SK-N-SH (cell line): Measurements from ENCODE around the gene PTPN4. TPM values are rescaled to one million over a fixed set of nuclear protein-coding genes. Genes with fewer than 3 reads are reported as not detected.
A peak's percentile ranks its signal among the peaks of the same experiment; 100 is the strongest.

ENCODE experiments used
- CTCF ChIA-PET: fragments of 300-600, 350-600 bp; formaldehyde crosslinking; extraction: SDS; loops from one replicate; lab custom pipeline; 2021; lab: Yijun Ruan, JAX
- POLR2A ChIA-PET: fragments of 350-600 bp; sonication (Branson Sonifier 250); formaldehyde crosslinking; extraction: SDS; loops from one replicate; lab custom pipeline; 2020; ENCODE audit warnings: antibody characterized with exemption, inconsistent platforms; lab: Yijun Ruan, JAX
- DNase-seq: peaks from one replicate; pipeline ENCODE4 v3.0.0; 2012
- H2AFZ ChIP-seq: fragments of 200-600 bp; sonication (generic); 2 replicates; pipeline ENCODE4 v1.8.1; 2016; ENCODE audit warnings: antibody characterized with exemption, mild to moderate bottlenecking, low read depth
- H3F3A ChIP-seq: fragments of 200-600 bp; sonication (generic); replicated peaks from 2 replicates; pipeline ENCODE3; 2016; ENCODE audit warnings: antibody characterized with exemption, mild to moderate bottlenecking; ENCODE audit not compliant: insufficient read depth
- H3K27ac ChIP-seq, 2 experiments: fragments of 200-500 bp in 1 of 2; fragments of 200-600 bp in 1 of 2; sonication (Bioruptor generic) in 1 of 2; sonication (generic), shearing (Covaris generic) in 1 of 2; 2 replicates each; pipeline versions ENCODE4 v1.5.1 to v1.6.1; 2014 to 2016; ENCODE audit warnings: low read depth in 2 of 2, inconsistent platforms in 1 of 2, low read length in 1 of 2, mild to moderate bottlenecking in 1 of 2, mixed read lengths in 1 of 2
- H3K27me3 ChIP-seq: fragments of 200-600 bp; sonication (generic), shearing (Covaris generic); 2 replicates; pipeline ENCODE4 v1.6.1; 2016; ENCODE audit warnings: mixed run types; ENCODE audit not compliant: insufficient read depth
- H3K36me3 ChIP-seq, 2 experiments: fragments of 200-500 bp in 1 of 2; fragments of 200-600 bp in 1 of 2; sonication (Bioruptor generic) in 1 of 2; sonication (generic) in 1 of 2; replicated peaks in 1 of 2; 2 replicates each; pipeline versions ENCODE3 to v1.5.1; 2014 to 2016; ENCODE audit warnings: low read length in 1 of 2, mild to moderate bottlenecking in 1 of 2; ENCODE audit not compliant: insufficient read depth in 2 of 2, control insufficient read depth in 1 of 2
- H3K4me1 ChIP-seq, 2 experiments: fragments of 200-500 bp in 1 of 2; fragments of 200-600 bp in 1 of 2; sonication (Bioruptor generic) in 1 of 2; sonication (generic), shearing (Covaris generic) in 1 of 2; 2 replicates each; pipeline versions ENCODE4 v1.5.1 to v1.6.1; 2014 to 2016; ENCODE audit warnings: low read depth in 1 of 2, low read length in 1 of 2, mixed run types in 1 of 2; ENCODE audit not compliant: insufficient read depth in 2 of 2, control insufficient read depth in 1 of 2
- H3K4me2 ChIP-seq: fragments of 200-600 bp; sonication (generic), shearing (Covaris generic); 2 replicates; pipeline ENCODE4 v1.6.1; 2017; ENCODE audit warnings: mixed run types
- H3K4me3 ChIP-seq, 2 experiments: fragments of 200-500 bp in 1 of 2; fragments of 200-600 bp in 1 of 2; sonication (Bioruptor generic) in 1 of 2; sonication (generic), shearing (Covaris generic) in 1 of 2; 2 replicates each; pipeline versions ENCODE4 v1.5.1 to v1.8.1; 2014 to 2016; ENCODE audit warnings: low read depth in 2 of 2, inconsistent platforms in 1 of 2, low read length in 1 of 2, mild to moderate bottlenecking in 1 of 2, mixed read lengths in 1 of 2, moderate library complexity in 1 of 2
- H3K79me2 ChIP-seq: fragments of 200-600 bp; sonication (generic); 2 replicates; pipeline ENCODE4 v1.8.1; 2017; ENCODE audit warnings: mild to moderate bottlenecking; ENCODE audit not compliant: insufficient read depth
- H3K9ac ChIP-seq: fragments of 200-600 bp; sonication (generic); 2 replicates; pipeline ENCODE4 v1.6.1; 2017; ENCODE audit warnings: mixed run types
- H3K9me2 ChIP-seq: fragments of 200-600 bp; sonication (generic); 2 replicates; pipeline ENCODE4 v1.6.1; 2017; ENCODE audit warnings: mixed run types
- H3K9me3 ChIP-seq: fragments of 200-600 bp; sonication (generic); 2 replicates; pipeline ENCODE4 v1.6.1; 2017; ENCODE audit warnings: mixed run types, mild to moderate bottlenecking, moderate library complexity
- H4K20me1 ChIP-seq: fragments of 200-600 bp; sonication (generic); 2 replicates; pipeline ENCODE4 v1.6.1; 2017; ENCODE audit warnings: mild to moderate bottlenecking, mixed run types; ENCODE audit not compliant: insufficient read depth
- EP300 ChIP-seq, 2 experiments: IDR thresholded peaks; 2 replicates each; pipeline versions ENCODE4 v1.4.0 to v1.6.1; 2012; ENCODE audit warnings: borderline replicate concordance in 1 of 2, low read depth in 1 of 2, low read length in 1 of 2
- FOXJ3 ChIP-seq: sonication (generic); formaldehyde crosslinking; IDR thresholded peaks from 2 replicates; pipeline ENCODE4 v1.5.1; 2020; ENCODE audit warnings: mild to moderate bottlenecking, missing genetic modification reagents
- FOXM1 ChIP-seq: IDR thresholded peaks from 2 replicates; pipeline ENCODE4 v1.4.0; 2012; ENCODE audit warnings: low read depth, mild to moderate bottlenecking
- MXI1 ChIP-seq: IDR thresholded peaks from 2 replicates; pipeline ENCODE4 v1.6.1; 2012; ENCODE audit warnings: mild to moderate bottlenecking, low read depth, low read length, improper control_type of control experiment
- PBX3 ChIP-seq: IDR thresholded peaks from 2 replicates; pipeline ENCODE4; 2012
- POLR2AphosphoS5 ChIP-seq: IDR thresholded peaks from 2 replicates; pipeline ENCODE4 v1.6.1; 2012; ENCODE audit warnings: low read depth, low read length
- RCOR1 ChIP-seq: fragments of 150-350 bp; IDR thresholded peaks from 2 replicates; pipeline ENCODE4 v1.6.1; 2017; ENCODE audit warnings: antibody characterized with exemption, low read length
- RFX5 ChIP-seq: IDR thresholded peaks from 2 replicates; pipeline ENCODE4 v1.6.1; 2012; ENCODE audit warnings: mild to moderate bottlenecking, improper control_type of control experiment, low read length
- RXRA ChIP-seq: IDR thresholded peaks from 2 replicates; pipeline ENCODE4 v1.4.0; 2012; ENCODE audit warnings: low read depth, mild to moderate bottlenecking, borderline replicate concordance
- SIN3A ChIP-seq: IDR thresholded peaks from 2 replicates; pipeline ENCODE4 v1.6.1; 2012; ENCODE audit warnings: low read depth, mild to moderate bottlenecking, low read length, moderate library complexity, borderline replicate concordance
- TAF1 ChIP-seq: IDR thresholded peaks from 2 replicates; pipeline ENCODE4 v1.6.1; 2012; ENCODE audit warnings: low read depth, mild to moderate bottlenecking, low read length, moderate library complexity, borderline replicate concordance
- TCF12 ChIP-seq: IDR thresholded peaks from 2 replicates; pipeline ENCODE4 v1.4.0; 2012
- USF1 ChIP-seq: IDR thresholded peaks from 2 replicates; pipeline ENCODE4 v1.4.0; 2012; ENCODE audit warnings: low read depth, borderline replicate concordance
- YY1 ChIP-seq: IDR thresholded peaks from 2 replicates; pipeline ENCODE4 v1.4.0; 2012; ENCODE audit warnings: low read depth, mild to moderate bottlenecking
- WGBS: methylation state at CpG from one replicate; pipeline ENCODE4 v1.1.6; 2017; ENCODE audit warnings: low lambda C conversion rate; 5-methylcytosine and 5-hydroxymethylcytosine counted together
- polyA plus RNA-seq, 3 experiments: library from polyadenylated mRNA; depleted of rRNA; stranded (reverse); fragments of >200 nt; gene quantifications; 2 replicates each; pipeline ENCODE4 v1.2.3, GENCODE V29; 2012
- TF ChIP-seq, protein P1 (sequence below): IDR thresholded peaks from 2 replicates; pipeline ENCODE4 v1.6.1; 2012; ENCODE audit warnings: mild to moderate bottlenecking, low read depth, low read length, moderate library complexity

PTPN4 gene
- polyA plus RNA-seq, 1 of the 3 experiments (the other 2 are of a cell fraction): 6.2 TPM

GRCh38 chr2:119746836-119747686, 12.7 kb upstream of the PTPN4 start (continued):
- peak; percentile 46; the same call in 1 of the 2 replicates for TF ChIP-seq PBX3
- TF ChIP-seq EP300 (IDR thresholded peaks at IDR 0.05; ENCODE audit: borderline replicate concordance in 1 of 2, low read depth in 1 of 2, low read length in 1 of 2): peak in 1 of 2 experiments; percentile 25; a peak in 1 of 4 replicates
- TF ChIP-seq FOXJ3 (CRISPR knock-in tag): no peak
- no peak for TF ChIP-seq USF1
- TF ChIP-seq MXI1: no peak
- TF ChIP-seq RFX5: no peak
- TF ChIP-seq TAF1: no peak
- 0 out of 2 replicates have a peak, but pooled peaks have one; percentile 43 for TF ChIP-seq TCF12
- no peak; the same call in 1 of the 2 replicates for TF ChIP-seq RXRA
- TF ChIP-seq SIN3A: no peak
- no peak for TF ChIP-seq YY1
- no peak for TF ChIP-seq POLR2AphosphoS5

GRCh38 chr2:119748135-119748534, 11.6 kb upstream of the PTPN4 start:
- Histone ChIP-seq H3K27me3 (no peaks in the 10 kb centered on the region), H4K20me1 (no peaks in the 10 kb centered on the region), H3K4me3 (no peak overlapping the region), H3K9me2 (no peaks in the 10 kb centered on the region), H2AFZ (no peak overlapping the region), H3K9me3 (no peaks in the 10 kb centered on the region), H3F3A (peaks cover 13% of the 10 kb centered on the region), H3K79me2 (no peaks in the 10 kb centered on the region), H3K27ac (no peak overlapping the region), H3K4me1 (peaks cover 4 to 27% of the 10 kb centered on the region in 2 experiments), H3K9ac (no peak overlapping the region), H3K36me3 (no peaks in the 10 kb centered on the region), H3K4me2 (no peak overlapping the region)
- CTCF ChIA-PET: interaction anchor here (1.2 to 1.7 kb wide), 3 partner anchors 10 to 427 kb away, joined by 3 to 4 read pairs (median 4); no protein-coding TSS in a partner anchor
- TF ChIP-seq RCOR1: no peak
- TF ChIP-seq, protein P1, sequence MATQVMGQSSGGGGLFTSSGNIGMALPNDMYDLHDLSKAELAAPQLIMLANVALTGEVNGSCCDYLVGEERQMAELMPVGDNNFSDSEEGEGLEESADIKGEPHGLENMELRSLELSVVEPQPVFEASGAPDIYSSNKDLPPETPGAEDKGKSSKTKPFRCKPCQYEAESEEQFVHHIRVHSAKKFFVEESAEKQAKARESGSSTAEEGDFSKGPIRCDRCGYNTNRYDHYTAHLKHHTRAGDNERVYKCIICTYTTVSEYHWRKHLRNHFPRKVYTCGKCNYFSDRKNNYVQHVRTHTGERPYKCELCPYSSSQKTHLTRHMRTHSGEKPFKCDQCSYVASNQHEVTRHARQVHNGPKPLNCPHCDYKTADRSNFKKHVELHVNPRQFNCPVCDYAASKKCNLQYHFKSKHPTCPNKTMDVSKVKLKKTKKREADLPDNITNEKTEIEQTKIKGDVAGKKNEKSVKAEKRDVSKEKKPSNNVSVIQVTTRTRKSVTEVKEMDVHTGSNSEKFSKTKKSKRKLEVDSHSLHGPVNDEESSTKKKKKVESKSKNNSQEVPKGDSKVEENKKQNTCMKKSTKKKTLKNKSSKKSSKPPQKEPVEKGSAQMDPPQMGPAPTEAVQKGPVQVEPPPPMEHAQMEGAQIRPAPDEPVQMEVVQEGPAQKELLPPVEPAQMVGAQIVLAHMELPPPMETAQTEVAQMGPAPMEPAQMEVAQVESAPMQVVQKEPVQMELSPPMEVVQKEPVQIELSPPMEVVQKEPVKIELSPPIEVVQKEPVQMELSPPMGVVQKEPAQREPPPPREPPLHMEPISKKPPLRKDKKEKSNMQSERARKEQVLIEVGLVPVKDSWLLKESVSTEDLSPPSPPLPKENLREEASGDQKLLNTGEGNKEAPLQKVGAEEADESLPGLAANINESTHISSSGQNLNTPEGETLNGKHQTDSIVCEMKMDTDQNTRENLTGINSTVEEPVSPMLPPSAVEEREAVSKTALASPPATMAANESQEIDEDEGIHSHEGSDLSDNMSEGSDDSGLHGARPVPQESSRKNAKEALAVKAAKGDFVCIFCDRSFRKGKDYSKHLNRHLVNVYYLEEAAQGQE: no peak
- TF ChIP-seq POLR2AphosphoS5: no peak
- no peak for TF ChIP-seq FOXM1
- TF ChIP-seq SIN3A: no peak
- POLR2A ChIA-PET: no interaction called here
- 91% methylated on average over 4 of the region's 4 CpGs for WGBS
- DNase-seq: no peak
